HepG2 (cell line): ENCODE data around the gene DSTYK. TPM values are rescaled to one million over a fixed set of nuclear protein-coding genes. Genes with fewer than 3 reads are reported as not detected.

Experiments used
- ATAC-seq: fragments of 200-7000 bp; cut with Tn5 transposase; 3 replicates; pipeline ENCODE4 v1.9.1; 2020; ENCODE audit warnings: mild to moderate bottlenecking, moderate library complexity
- BruUV-seq: library from RNA; stranded (reverse); fragments of 400-500 nt; replicated peaks from 2 replicates; lab custom pipeline; 2021; lab: Mats Ljungman, UMichigan
- CTCF ChIA-PET: fragments of 300-600 bp; formaldehyde crosslinking; extraction: SDS; loops from one replicate; lab custom pipeline; 2021; ENCODE audit warnings: low total read pairs, inconsistent platforms, low intra/inter-chr PET ratio; lab: Yijun Ruan, JAX
- POLR2A ChIA-PET: fragments of 350-600 bp; sonication (Branson Sonifier 250); formaldehyde crosslinking; loops from one replicate; lab custom pipeline; 2020; ENCODE audit warnings: antibody characterized with exemption, inconsistent platforms; lab: Yijun Ruan, JAX
- DNase-seq: peaks from one replicate; pipeline ENCODE4 v3.0.0-alpha.2; 2015; ENCODE audit warnings: low spot score
- FAIRE-seq: peaks from 3 replicates; lab custom pipeline; 2011; peaks lifted over from hg19 to GRCh38; lab: Jason Lieb, UNC
- H2AFZ ChIP-seq: one replicate; pipeline ENCODE4 v1.6.1; 2011; ENCODE audit warnings: low read length, inconsistent platforms
- H3K27ac ChIP-seq: fragments of 300-600 bp; 3 replicates; pipeline ENCODE4 v1.8.0; 2011; ENCODE audit warnings: mixed run types, mild to moderate bottlenecking, mixed read lengths, low read length, inconsistent platforms; ENCODE audit not compliant: insufficient read depth; ENCODE audit errors: extremely low read length
- H3K27me3 ChIP-seq, 2 experiments: fragments of 200-600 bp in 1 of 2; 2 replicates in 1 of 2; 3 replicates in 1 of 2; pipeline versions ENCODE4 v1.6.0 to v1.8.0; 2011; ENCODE audit warnings: low read length in 2 of 2, mild to moderate bottlenecking in 2 of 2, moderate library complexity in 2 of 2, inconsistent platforms in 1 of 2; ENCODE audit not compliant: insufficient read depth in 2 of 2, control insufficient read depth in 1 of 2
- H3K36me3 ChIP-seq, 2 experiments: fragments of 200-600 bp in 1 of 2; replicated peaks in 1 of 2; 2 replicates in 1 of 2; 3 replicates in 1 of 2; pipeline versions ENCODE4 v1.5.1 to v1.8.0; 2011; ENCODE audit warnings: low read length in 2 of 2, inconsistent platforms in 1 of 2; ENCODE audit not compliant: insufficient read depth in 2 of 2, control insufficient read depth in 1 of 2
- H3K4me1 ChIP-seq: 2 replicates; pipeline ENCODE4 v1.5.1; 2012; ENCODE audit warnings: low read length, inconsistent platforms; ENCODE audit not compliant: insufficient read depth
- H3K4me2 ChIP-seq: 2 replicates; pipeline ENCODE4 v1.6.0; 2011; ENCODE audit warnings: low read depth, low read length, inconsistent platforms
- H3K4me3 ChIP-seq, 3 experiments: fragments of 200-600 bp in 1 of 3; sonication (generic), shearing (Covaris generic) in 1 of 3; replicated peaks in 1 of 3; 2 replicates each; pipeline ENCODE4 v1.5.1; 2011 to 2016; ENCODE audit warnings: low read length in 3 of 3, inconsistent platforms in 2 of 3, low read depth in 2 of 3, mild to moderate bottlenecking in 2 of 3, control low read depth in 1 of 3, mixed read lengths in 1 of 3; ENCODE audit not compliant: insufficient read depth in 1 of 3
- H3K79me2 ChIP-seq: one replicate; pipeline ENCODE4 v1.6.1; 2011; ENCODE audit warnings: low read length, inconsistent platforms; ENCODE audit not compliant: insufficient read depth
- H3K9ac ChIP-seq: 2 replicates; pipeline ENCODE4 v1.6.0; 2011; ENCODE audit warnings: mild to moderate bottlenecking, low read depth, low read length, inconsistent platforms; ENCODE audit not compliant: insufficient read depth
- H3K9me3 ChIP-seq: 2 replicates; pipeline ENCODE4 v1.5.1; 2012; ENCODE audit warnings: mild to moderate bottlenecking, low read length
- H4K20me1 ChIP-seq: 2 replicates; pipeline ENCODE4 v1.6.0; 2011; ENCODE audit warnings: inconsistent platforms, mild to moderate bottlenecking, low read length, moderate library complexity; ENCODE audit not compliant: insufficient read depth
- CAMTA2 ChIP-seq: sonication (generic); formaldehyde crosslinking; IDR thresholded peaks from 2 replicates; pipeline ENCODE4 v1.4.0; 2020; ENCODE audit warnings: mild to moderate bottlenecking, missing genetic modification reagents, borderline replicate concordance
- CCAR2 ChIP-seq: fragments of 200-400 bp; formaldehyde crosslinking; optimal IDR thresholded peaks from 2 replicates; pipeline ENCODE3; 2018; ENCODE audit warnings: low read depth, mild to moderate bottlenecking, low read length, moderate library complexity
- ESRRA ChIP-seq: sonication (generic); formaldehyde crosslinking; IDR thresholded peaks from 2 replicates; pipeline ENCODE4 v1.5.1; 2020; ENCODE audit warnings: mild to moderate bottlenecking, low read depth, missing genetic modification reagents
- JUND ChIP-seq: sonication (generic); formaldehyde crosslinking; IDR thresholded peaks from 2 replicates; pipeline ENCODE4 v1.8.0; 2022; ENCODE audit warnings: mild to moderate bottlenecking, missing genetic modification reagents
- NR3C1 ChIP-seq: sonication (generic); formaldehyde crosslinking; IDR thresholded peaks from 2 replicates; pipeline ENCODE4 v1.4.0; 2020; ENCODE audit warnings: missing genetic modification reagents
- SRSF1 ChIP-seq: fragments of 200-400 bp; formaldehyde crosslinking; optimal IDR thresholded peaks from 2 replicates; pipeline ENCODE3; 2017; ENCODE audit warnings: mild to moderate bottlenecking, low read depth, low read length, moderate library complexity
- TRIM24 ChIP-seq: sonication (generic); formaldehyde crosslinking; IDR thresholded peaks from 2 replicates; pipeline ENCODE4 v1.8.0; 2022; ENCODE audit warnings: mild to moderate bottlenecking, missing genetic modification reagents
- U2AF1 ChIP-seq: fragments of 200-400 bp; formaldehyde crosslinking; optimal IDR thresholded peaks from 2 replicates; pipeline ENCODE3; 2017; ENCODE audit warnings: mild to moderate bottlenecking, low read depth, low read length
- ZIK1 ChIP-seq: sonication (generic); formaldehyde crosslinking; IDR thresholded peaks from 2 replicates; pipeline ENCODE4 v1.5.0; 2020; ENCODE audit warnings: mild to moderate bottlenecking, low read depth, missing genetic modification reagents, borderline replicate concordance
- ZNF20 ChIP-seq: sonication (generic); formaldehyde crosslinking; IDR thresholded peaks from 2 replicates; pipeline ENCODE4 v1.4.0; 2020; ENCODE audit warnings: mild to moderate bottlenecking, moderate library complexity, missing genetic modification reagents
- ZNF776 ChIP-seq: sonication (generic); formaldehyde crosslinking; IDR thresholded peaks from 2 replicates; pipeline ENCODE4 v1.4.0; 2020; ENCODE audit warnings: mild to moderate bottlenecking, missing genetic modification reagents
- WGBS: methylation state at CpG from one replicate; pipeline ENCODE4 v1.1.6; 2017; ENCODE audit warnings: low lambda C conversion rate; 5-methylcytosine and 5-hydroxymethylcytosine counted together
- in situ Hi-C: cut with HindIII; loops from 2 replicates; pipeline ENCODE4 v1.10.0; 2017; ENCODE audit warnings: low pct_unique_long_range_greater_than_20kb; ENCODE audit not compliant: extremely low pct_ligation_motif_present
- intact Hi-C: fragments of 100-400 bp; cut with micrococcal nuclease; formaldehyde crosslinking; loops from one replicate; pipeline ENCODE4 v1.10.0; 2022; ENCODE audit not compliant: unreplicated experiment
- polyA plus RNA-seq, 8 experiments: library from polyadenylated mRNA; depleted of rRNA in 3 of 8; stranded (reverse) in 7 of 8; unstranded in 1 of 8; fragments of >200 nt; fragmentation: Illumina TruSeq in 4 of 8; extraction: Trizol in 4 of 8; gene quantifications; 2 replicates each; pipeline versions ENCODE4 v1.2.1 to v1.2.3, GENCODE V29; 2011 to 2016; ENCODE audit warnings: low read depth in 4 of 8, missing spikeins in 1 of 8, mixed read lengths in 1 of 8; ENCODE audit not compliant: insufficient read depth in 1 of 8
- total RNA-seq, 5 experiments: library from RNA; depleted of rRNA; stranded (reverse); fragments of >200 nt; fragmentation: Illumina TruSeq; extraction: Trizol; gene quantifications; 2 replicates each; pipeline ENCODE4 v1.2.3, GENCODE V29; 2016; ENCODE audit warnings: low read depth in 1 of 5
- TF ChIP-seq, protein P1 (sequence below): sonication (generic); formaldehyde crosslinking; IDR thresholded peaks from 2 replicates; pipeline ENCODE4 v1.5.0; 2020; ENCODE audit warnings: missing genetic modification reagents
- TF ChIP-seq, protein P2 (sequence below): sonication (generic); formaldehyde crosslinking; IDR thresholded peaks from 2 replicates; pipeline ENCODE4 v1.4.0; 2020; ENCODE audit warnings: missing genetic modification reagents
- TF ChIP-seq, protein P3 (sequence below): sonication (generic); formaldehyde crosslinking; IDR thresholded peaks from 2 replicates; pipeline ENCODE4 v1.4.0; 2020; ENCODE audit warnings: mild to moderate bottlenecking, missing genetic modification reagents
- TF ChIP-seq, protein P4 (sequence below): sonication (generic); formaldehyde crosslinking; IDR thresholded peaks from 2 replicates; pipeline ENCODE4 v1.4.0; 2020; ENCODE audit warnings: missing genetic modification reagents
- TF ChIP-seq, protein P5 (sequence below): sonication (generic); formaldehyde crosslinking; IDR thresholded peaks from 2 replicates; pipeline ENCODE4 v1.4.0; 2020; ENCODE audit warnings: missing genetic modification reagents

Gene DSTYK
- total and polyA plus RNA-seq, 2 of the 13 experiments (the other 11 are each of a cell fraction or from before 2014, with no cell fraction given), result 2.6 to 4.8 TPM

DNA sequence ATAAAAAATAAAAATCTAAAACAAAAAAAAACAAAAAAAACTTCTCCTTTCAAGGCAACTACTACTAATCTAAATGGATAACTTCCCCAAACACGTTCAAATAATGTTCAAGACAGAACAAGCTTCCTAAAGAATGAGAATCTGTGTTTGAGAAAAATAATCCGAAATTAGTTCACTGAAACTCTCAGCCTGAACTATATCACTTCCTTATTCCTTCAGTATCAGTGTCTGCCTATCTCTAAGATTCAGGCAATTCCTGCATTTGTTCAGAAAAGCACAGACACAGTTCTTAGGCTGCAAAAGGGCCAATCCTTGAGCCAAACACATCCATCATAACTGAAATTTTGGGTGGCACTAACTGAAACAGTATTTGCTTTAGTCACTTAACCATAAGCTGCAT lies 22.4 kb downstream of the DSTYK start:
- H3K4me1 ChIP-seq, result peaks cover 40% of the 10 kb centered on the region
- in situ Hi-C loops, result no loop called here
- FAIRE-seq (no peak), DNase-seq (no peak), ATAC-seq (no peak)
- intact Hi-C loops, result no loop called here
- H4K20me1 ChIP-seq, result no peaks in the 10 kb centered on the region
- no peak overlapping the region for H3K9ac ChIP-seq
- H3K27ac ChIP-seq, result no peak overlapping the region
- ChIA-PET POLR2A (interaction anchor here (0.6 kb wide), 1 partner anchor 46 kb away, joined by 3 read pairs; no protein-coding TSS in a partner anchor), CTCF (no interaction called here)
- 95% methylated on average over 2 of the region's 2 CpGs for WGBS
- H3K4me3 ChIP-seq, result no peak overlapping the region
- H3K79me2 ChIP-seq, result peaks cover 9% of the 10 kb centered on the region
- no TSS peak for BruUV-seq
- H3K27me3 ChIP-seq, result no peaks in the 10 kb centered on the region
- H3K36me3 ChIP-seq, result peaks cover 0 to 3% of the 10 kb centered on the region in 2 experiments; a peak in 1 of 5 replicates
- TF ChIP-seq, protein P1, sequence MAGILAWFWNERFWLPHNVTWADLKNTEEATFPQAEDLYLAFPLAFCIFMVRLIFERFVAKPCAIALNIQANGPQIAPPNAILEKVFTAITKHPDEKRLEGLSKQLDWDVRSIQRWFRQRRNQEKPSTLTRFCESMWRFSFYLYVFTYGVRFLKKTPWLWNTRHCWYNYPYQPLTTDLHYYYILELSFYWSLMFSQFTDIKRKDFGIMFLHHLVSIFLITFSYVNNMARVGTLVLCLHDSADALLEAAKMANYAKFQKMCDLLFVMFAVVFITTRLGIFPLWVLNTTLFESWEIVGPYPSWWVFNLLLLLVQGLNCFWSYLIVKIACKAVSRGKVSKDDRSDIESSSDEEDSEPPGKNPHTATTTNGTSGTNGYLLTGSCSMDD (CRISPR knock-in tag), result no peak
- no peak for TF ChIP-seq NR3C1 (CRISPR knock-in tag)
- TF ChIP-seq, protein P2, sequence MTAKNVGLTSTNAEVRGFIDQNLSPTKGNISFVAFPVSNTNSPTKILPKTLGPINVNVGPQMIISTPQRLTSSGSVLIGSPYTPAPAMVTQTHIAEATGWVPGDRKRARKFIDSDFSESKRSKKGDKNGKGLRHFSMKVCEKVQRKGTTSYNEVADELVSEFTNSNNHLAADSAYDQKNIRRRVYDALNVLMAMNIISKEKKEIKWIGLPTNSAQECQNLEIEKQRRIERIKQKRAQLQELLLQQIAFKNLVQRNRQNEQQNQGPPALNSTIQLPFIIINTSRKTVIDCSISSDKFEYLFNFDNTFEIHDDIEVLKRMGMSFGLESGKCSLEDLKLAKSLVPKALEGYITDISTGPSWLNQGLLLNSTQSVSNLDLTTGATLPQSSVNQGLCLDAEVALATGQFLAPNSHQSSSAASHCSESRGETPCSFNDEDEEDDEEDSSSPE, result no peak
- TF ChIP-seq ZIK1 (CRISPR knock-in tag), result no peak
- TF ChIP-seq U2AF1, result no peak
- no peak for TF ChIP-seq SRSF1
- no peak for TF ChIP-seq CCAR2
- no peak for TF ChIP-seq CAMTA2
- TF ChIP-seq JUND (CRISPR knock-in tag), result no peak
- no peak for TF ChIP-seq TRIM24 (CRISPR knock-in tag)
- TF ChIP-seq, protein P3, sequence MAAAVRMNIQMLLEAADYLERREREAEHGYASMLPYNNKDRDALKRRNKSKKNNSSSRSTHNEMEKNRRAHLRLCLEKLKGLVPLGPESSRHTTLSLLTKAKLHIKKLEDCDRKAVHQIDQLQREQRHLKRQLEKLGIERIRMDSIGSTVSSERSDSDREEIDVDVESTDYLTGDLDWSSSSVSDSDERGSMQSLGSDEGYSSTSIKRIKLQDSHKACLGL (CRISPR knock-in tag), result no peak
- TF ChIP-seq, protein P4, sequence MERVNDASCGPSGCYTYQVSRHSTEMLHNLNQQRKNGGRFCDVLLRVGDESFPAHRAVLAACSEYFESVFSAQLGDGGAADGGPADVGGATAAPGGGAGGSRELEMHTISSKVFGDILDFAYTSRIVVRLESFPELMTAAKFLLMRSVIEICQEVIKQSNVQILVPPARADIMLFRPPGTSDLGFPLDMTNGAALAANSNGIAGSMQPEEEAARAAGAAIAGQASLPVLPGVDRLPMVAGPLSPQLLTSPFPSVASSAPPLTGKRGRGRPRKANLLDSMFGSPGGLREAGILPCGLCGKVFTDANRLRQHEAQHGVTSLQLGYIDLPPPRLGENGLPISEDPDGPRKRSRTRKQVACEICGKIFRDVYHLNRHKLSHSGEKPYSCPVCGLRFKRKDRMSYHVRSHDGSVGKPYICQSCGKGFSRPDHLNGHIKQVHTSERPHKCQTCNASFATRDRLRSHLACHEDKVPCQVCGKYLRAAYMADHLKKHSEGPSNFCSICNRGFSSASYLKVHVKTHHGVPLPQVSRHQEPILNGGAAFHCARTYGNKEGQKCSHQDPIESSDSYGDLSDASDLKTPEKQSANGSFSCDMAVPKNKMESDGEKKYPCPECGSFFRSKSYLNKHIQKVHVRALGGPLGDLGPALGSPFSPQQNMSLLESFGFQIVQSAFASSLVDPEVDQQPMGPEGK (CRISPR knock-in tag), result no peak
- TF ChIP-seq, protein P5, sequence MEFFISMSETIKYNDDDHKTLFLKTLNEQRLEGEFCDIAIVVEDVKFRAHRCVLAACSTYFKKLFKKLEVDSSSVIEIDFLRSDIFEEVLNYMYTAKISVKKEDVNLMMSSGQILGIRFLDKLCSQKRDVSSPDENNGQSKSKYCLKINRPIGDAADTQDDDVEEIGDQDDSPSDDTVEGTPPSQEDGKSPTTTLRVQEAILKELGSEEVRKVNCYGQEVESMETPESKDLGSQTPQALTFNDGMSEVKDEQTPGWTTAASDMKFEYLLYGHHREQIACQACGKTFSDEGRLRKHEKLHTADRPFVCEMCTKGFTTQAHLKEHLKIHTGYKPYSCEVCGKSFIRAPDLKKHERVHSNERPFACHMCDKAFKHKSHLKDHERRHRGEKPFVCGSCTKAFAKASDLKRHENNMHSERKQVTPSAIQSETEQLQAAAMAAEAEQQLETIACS, result no peak
- no peak for TF ChIP-seq ZNF20 (CRISPR knock-in tag)
- TF ChIP-seq ESRRA (CRISPR knock-in tag), result no peak
- no peak for TF ChIP-seq ZNF776 (CRISPR knock-in tag)
- no peak overlapping the region for H2AFZ ChIP-seq
- no peaks in the 10 kb centered on the region for H3K9me3 ChIP-seq
- no peak overlapping the region for H3K4me2 ChIP-seq
